MM.1S (cell line): ENCODE measurements around the gene UNC5CL.

Experiments
- DNase-seq: peaks from one replicate; pipeline ENCODE4 v3.0.0-alpha.2; 2015
- H2AFZ ChIP-seq: fragments of 300-600 bp; sonication (generic); 2 replicates; pipeline ENCODE4 v1.6.0; 2016; ENCODE audit warnings: antibody characterized with exemption, low read length
- H3F3A ChIP-seq: fragments of 300-600 bp; sonication (generic); 2 replicates; pipeline ENCODE4 v1.6.1; 2016; ENCODE audit warnings: mild to moderate bottlenecking, antibody characterized with exemption, low read length, moderate library complexity, mixed read lengths; ENCODE audit not compliant: insufficient read depth
- H3K27ac ChIP-seq: fragments of 300-600 bp; sonication (generic); 2 replicates; pipeline ENCODE4 v1.5.1; 2016; ENCODE audit warnings: mild to moderate bottlenecking, low read length
- H3K27me3 ChIP-seq: fragments of 300-600 bp; sonication (generic); replicated peaks from 2 replicates; pipeline ENCODE4 v1.6.0; 2016; ENCODE audit warnings: low read length; ENCODE audit not compliant: insufficient read depth
- H3K36me3 ChIP-seq: fragments of 300-600 bp; sonication (generic); replicated peaks from 2 replicates; pipeline ENCODE4 v1.6.1; 2016; ENCODE audit warnings: mild to moderate bottlenecking, low read length, mixed read lengths; ENCODE audit not compliant: insufficient read depth
- H3K4me1 ChIP-seq: fragments of 300-600 bp; sonication (generic); 2 replicates; pipeline ENCODE4 v1.6.1; 2016; ENCODE audit warnings: low read length, mixed read lengths
- H3K4me2 ChIP-seq: fragments of 300-600 bp; sonication (generic); 2 replicates; pipeline ENCODE4 v1.6.0; 2016; ENCODE audit warnings: low read depth, low read length
- H3K4me3 ChIP-seq: fragments of 300-600 bp; sonication (generic); 2 replicates; pipeline ENCODE4 v1.5.1; 2016; ENCODE audit warnings: low read length, mixed read lengths
- H3K79me2 ChIP-seq: fragments of 300-600 bp; sonication (generic); 2 replicates; pipeline ENCODE4 v1.6.1; 2016; ENCODE audit warnings: mixed run types, low read length, mixed read lengths
- H3K9ac ChIP-seq: fragments of 300-600 bp; sonication (generic); 2 replicates; pipeline ENCODE4 v1.6.1; 2016; ENCODE audit warnings: low read length, mixed read lengths
- H3K9me2 ChIP-seq: fragments of 300-600 bp; sonication (generic); replicated peaks from 2 replicates; pipeline ENCODE4 v1.6.1; 2016; ENCODE audit warnings: mild to moderate bottlenecking, low read length, mixed read lengths; ENCODE audit not compliant: insufficient read depth
- H3K9me3 ChIP-seq: fragments of 300-600 bp; sonication (generic); replicated peaks from 2 replicates; pipeline ENCODE4 v1.6.1; 2016; ENCODE audit warnings: mild to moderate bottlenecking, low read length, mixed read lengths; ENCODE audit not compliant: insufficient read depth
- H4K20me1 ChIP-seq: fragments of 300-600 bp; sonication (generic); 2 replicates; pipeline ENCODE4 v1.6.1; 2016; ENCODE audit warnings: mild to moderate bottlenecking, low read length, moderate library complexity, mixed read lengths; ENCODE audit not compliant: insufficient read depth
- CTCF ChIP-seq: fragments of 300-600 bp; sonication (generic); IDR thresholded peaks from 2 replicates; pipeline ENCODE4 v1.5.1; 2016; ENCODE audit warnings: antibody characterized with exemption, low read length, mixed read lengths
- EZH2 ChIP-seq: fragments of 300-600 bp; sonication (generic); optimal IDR thresholded peaks from 2 replicates; pipeline ENCODE3; 2017; ENCODE audit warnings: low read depth, mild to moderate bottlenecking, antibody characterized with exemption, low read length, mixed read lengths
- EZH2phosphoT487 ChIP-seq: fragments of 300-600 bp; sonication (generic); IDR thresholded peaks from 2 replicates; pipeline ENCODE4 v1.6.1; 2018; ENCODE audit warnings: antibody characterized with exemption, low read length

Gene UNC5CL

DNA sequence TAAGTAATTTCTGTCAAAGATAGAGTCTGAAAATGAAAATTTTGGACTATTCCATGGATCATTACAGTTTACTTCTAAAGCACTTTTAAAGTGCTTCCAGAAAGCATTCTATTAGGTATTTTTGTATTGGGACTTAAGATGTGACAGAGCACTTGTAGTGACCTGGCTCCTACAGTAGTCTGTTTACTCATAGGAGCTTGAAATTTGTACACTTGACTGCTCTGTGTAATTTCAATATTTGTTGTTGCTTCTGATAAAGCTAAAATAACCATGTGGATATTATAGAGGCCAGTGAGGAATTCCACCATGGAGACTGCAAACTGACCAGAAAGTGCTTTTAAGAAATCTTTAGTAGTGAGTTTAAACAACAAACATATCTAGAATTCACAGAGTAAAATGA is 44.1 kb upstream of the UNC5CL start:
- Histone ChIP-seq H3K4me3 (no peak overlapping the region), H3K9ac (no peak overlapping the region), H3K27ac (no peak overlapping the region), H3K27me3 (no peaks in the 10 kb centered on the region), H4K20me1 (no peaks in the 10 kb centered on the region), H3K36me3 (peaks cover 17% of the 10 kb centered on the region), H3K9me3 (no peaks in the 10 kb centered on the region), H2AFZ (no peak overlapping the region), H3K9me2 (no peaks in the 10 kb centered on the region), H3F3A (no peaks in the 10 kb centered on the region), H3K79me2 (peaks cover 65% of the 10 kb centered on the region), H3K4me2 (no peak overlapping the region), H3K4me1 (0 out of 2 replicates have a peak, but pooled peaks cover 3% of the 10 kb centered on the region)
- TF ChIP-seq CTCF (no peak), EZH2phosphoT487 (no peak), EZH2 (no peak)
- no peak for DNase-seq

- TF ChIP-seq EZH2phosphoT487, result no peak
- H3K9me3 ChIP-seq, result no peaks in the 10 kb centered on the region
- H3K9ac ChIP-seq, result no peak overlapping the region
- no peak for DNase-seq
- no peaks in the 10 kb centered on the region for H3K9me2 ChIP-seq
- no peak overlapping the region for H2AFZ ChIP-seq
- no peak overlapping the region for H3K27ac ChIP-seq
- H4K20me1 ChIP-seq, result no peaks in the 10 kb centered on the region
- H3K79me2 ChIP-seq, result peaks cover 76% of the 10 kb centered on the region
- no peak overlapping the region for H3K4me2 ChIP-seq
- H3K36me3 ChIP-seq, result peaks cover 10% of the 10 kb centered on the region
- no peaks in the 10 kb centered on the region for H3F3A ChIP-seq
- H3K27me3 ChIP-seq, result no peaks in the 10 kb centered on the region
- no peak overlapping the region for H3K4me3 ChIP-seq
- H3K4me1 ChIP-seq, result 0 out of 2 replicates have a peak, but pooled peaks cover 3% of the 10 kb centered on the region
Observed at GRCh38 chr6:41080621-41081020, 41.6 kb upstream of the UNC5CL start.

- Histone ChIP-seq H3K9me2 (no peaks in the 10 kb centered on the region), H3K36me3 (peaks cover 10% of the 10 kb centered on the region), H2AFZ (no peak overlapping the region), H4K20me1 (no peaks in the 10 kb centered on the region), H3K9me3 (no peaks in the 10 kb centered on the region), H3F3A (peaks cover 3% of the 10 kb centered on the region; the same call in 1 of the 2 replicates), H3K79me2 (peaks cover 92% of the 10 kb centered on the region), H3K4me1 (0 out of 2 replicates have a peak, but pooled peaks cover 3% of the 10 kb centered on the region), H3K4me3 (no peak overlapping the region), H3K4me2 (no peak overlapping the region), H3K9ac (no peak overlapping the region), H3K27me3 (no peaks in the 10 kb centered on the region), H3K27ac (no peak overlapping the region)
- TF ChIP-seq EZH2 (no peak), EZH2phosphoT487 (no peak), CTCF (no peak)
- DNase-seq, result no peak
Observed at GRCh38 chr6:41079080-41079479, 40.1 kb upstream of the UNC5CL start.

DNA sequence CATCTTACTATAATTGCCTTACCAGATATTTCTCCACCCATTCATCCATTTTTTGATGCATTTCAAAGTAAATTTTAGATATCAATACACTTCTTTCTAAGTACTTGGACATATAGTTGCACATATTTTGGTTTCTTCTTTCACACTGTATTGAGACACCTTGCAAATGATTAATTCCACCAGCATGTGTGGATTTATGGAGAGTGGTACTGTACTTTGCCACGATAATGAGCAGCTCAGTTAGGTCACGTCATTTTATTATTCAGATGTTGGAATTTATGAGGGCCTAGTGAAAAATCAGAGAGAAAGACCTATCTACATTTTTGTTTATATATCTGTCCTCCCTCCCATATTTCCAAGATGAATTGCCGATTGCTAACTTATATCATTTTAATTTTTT is 39.1 kb upstream of the UNC5CL start:
- H3K36me3 ChIP-seq, result peaks cover 10% of the 10 kb centered on the region
- no peak overlapping the region for H3K9ac ChIP-seq
- no peaks in the 10 kb centered on the region for H3K9me3 ChIP-seq
- no peaks in the 10 kb centered on the region for H3K9me2 ChIP-seq
- no peak overlapping the region for H3K27ac ChIP-seq
- no peaks in the 10 kb centered on the region for H3K27me3 ChIP-seq
- H2AFZ ChIP-seq, result no peak overlapping the region
- TF ChIP-seq EZH2 (no peak), CTCF (no peak), EZH2phosphoT487 (no peak)
- H3K4me1 ChIP-seq, result 0 out of 2 replicates have a peak, but pooled peaks cover 3% of the 10 kb centered on the region
- no peak overlapping the region for H3K4me2 ChIP-seq
- H4K20me1 ChIP-seq, result no peaks in the 10 kb centered on the region
- H3K79me2 ChIP-seq, result peaks cover 96% of the 10 kb centered on the region
- no peak for DNase-seq
- no peak overlapping the region for H3K4me3 ChIP-seq
- H3F3A ChIP-seq, result peaks cover 12% of the 10 kb centered on the region
